ENCODE data around the gene APC.

The APC gene

GRCh38 chr5:112795944-112796678, 58.4 kb downstream of the APC start:
- TF ChIP-seq ARNTL (CRISPR knock-in tag; IDR thresholded peaks at IDR 0.05; ENCODE audit: borderline replicate concordance, low read depth): no peak
- TF ChIP-seq ZFP3 (CRISPR knock-in tag; IDR thresholded peaks at IDR 0.05): no peak
- no peak for ATAC-seq

- ATAC-seq: no peak
- TF ChIP-seq ZFP30 (CRISPR knock-in tag; IDR thresholded peaks at IDR 0.05) (no peak), GLIS3 (CRISPR knock-in tag; IDR thresholded peaks at IDR 0.05) (no peak), RARB (CRISPR knock-in tag; IDR thresholded peaks at IDR 0.05) (no peak), BACH2 (CRISPR knock-in tag; IDR thresholded peaks at IDR 0.05; ENCODE audit: borderline replicate concordance) (no peak), ISL1 (CRISPR knock-in tag; IDR thresholded peaks at IDR 0.05) (no peak), TOX (CRISPR knock-in tag; IDR thresholded peaks at IDR 0.05; ENCODE audit: borderline replicate concordance) (no peak), ZNF70 (CRISPR knock-in tag; IDR thresholded peaks at IDR 0.05) (no peak), ZFP3 (CRISPR knock-in tag; IDR thresholded peaks at IDR 0.05) (no peak), POU6F1 (CRISPR knock-in tag; IDR thresholded peaks at IDR 0.05; ENCODE audit: borderline replicate concordance, low read depth) (no peak), CSRNP3 (CRISPR knock-in tag; IDR thresholded peaks at IDR 0.05) (no peak)
These were observed 62.0 kb downstream of the APC start for GRCh38 chr5:112799661-112800060.

- ATAC-seq: no peak
- TF ChIP-seq CSRNP3 (CRISPR knock-in tag; IDR thresholded peaks at IDR 0.05): no peak
- TF ChIP-seq SNAI2 (CRISPR knock-in tag; IDR thresholded peaks at IDR 0.05): no peak
- no peak for TF ChIP-seq OSR1 (CRISPR knock-in tag; IDR thresholded peaks at IDR 0.05)
- no peak for TF ChIP-seq TCF4 (CRISPR knock-in tag; IDR thresholded peaks at IDR 0.05; ENCODE audit: borderline replicate concordance)
- TF ChIP-seq PPARA (CRISPR knock-in tag; IDR thresholded peaks at IDR 0.05; ENCODE audit: borderline replicate concordance): no peak
- TF ChIP-seq ZNF565 (CRISPR knock-in tag; conservative IDR thresholded peaks at IDR 0.05; ENCODE audit: low read depth): no peak
- TF ChIP-seq ZNF8 (CRISPR knock-in tag; IDR thresholded peaks at IDR 0.05): no peak
- TF ChIP-seq ARNTL (CRISPR knock-in tag; IDR thresholded peaks at IDR 0.05; ENCODE audit: borderline replicate concordance, low read depth): no peak
- no peak for TF ChIP-seq ZFP3 (CRISPR knock-in tag; IDR thresholded peaks at IDR 0.05)
These were observed 63.2 kb downstream of the APC start for GRCh38 chr5:112800891-112801290.

- TF ChIP-seq TOX (CRISPR knock-in tag; IDR thresholded peaks at IDR 0.05; ENCODE audit: borderline replicate concordance): no peak
- TF ChIP-seq GLIS3 (CRISPR knock-in tag; IDR thresholded peaks at IDR 0.05): no peak
- TF ChIP-seq SNAI2 (CRISPR knock-in tag; IDR thresholded peaks at IDR 0.05): no peak
- TF ChIP-seq TCF4 (CRISPR knock-in tag; IDR thresholded peaks at IDR 0.05; ENCODE audit: borderline replicate concordance): no peak
- no peak for TF ChIP-seq ZFP30 (CRISPR knock-in tag; IDR thresholded peaks at IDR 0.05)
- TF ChIP-seq ESRRG (CRISPR knock-in tag; IDR thresholded peaks at IDR 0.05): no peak
- no peak for TF ChIP-seq ZFP3 (CRISPR knock-in tag; IDR thresholded peaks at IDR 0.05)
- TF ChIP-seq RARB (CRISPR knock-in tag; IDR thresholded peaks at IDR 0.05): no peak
- no peak for TF ChIP-seq CSDC2 (CRISPR knock-in tag; IDR thresholded peaks at IDR 0.05)
- no peak for TF ChIP-seq BACH2 (CRISPR knock-in tag; IDR thresholded peaks at IDR 0.05; ENCODE audit: borderline replicate concordance)
- no peak for TF ChIP-seq CSRNP3 (CRISPR knock-in tag; IDR thresholded peaks at IDR 0.05)
- TF ChIP-seq TSHZ2 (CRISPR knock-in tag; IDR thresholded peaks at IDR 0.05): no peak
- TF ChIP-seq ISL1 (CRISPR knock-in tag; IDR thresholded peaks at IDR 0.05): no peak
- no peak for ATAC-seq
These were observed 73.3 kb downstream of the APC start for GRCh38 chr5:112811023-112811422.

Data from SK-N-SH treated with all-trans-retinoic acid at 6 μM for 48 hours (cell line).